Posterior cingulate gyrus (tissue), 11 donors: ENCODE measurements around the gene SNAPIN.
"Not testable (repeated sequence)": the region's sequence is repeated elsewhere in the genome, so short reads cannot be mapped to it uniquely, and the experiment has no call there.

Experiments
- DNase-seq, 10 donors: peaks; one replicate each; pipeline versions ENCODE4 v3.0.0 to v3.0.0-alpha.2; 2020 to 2021; ENCODE audit warnings: mixed read lengths in 3 of 10
- intact Hi-C: fragments of 100-400 bp; cut with DNase I; formaldehyde crosslinking; loops from one replicate; pipeline ENCODE4 v1.15.1; 2023

Gene SNAPIN

DNA sequence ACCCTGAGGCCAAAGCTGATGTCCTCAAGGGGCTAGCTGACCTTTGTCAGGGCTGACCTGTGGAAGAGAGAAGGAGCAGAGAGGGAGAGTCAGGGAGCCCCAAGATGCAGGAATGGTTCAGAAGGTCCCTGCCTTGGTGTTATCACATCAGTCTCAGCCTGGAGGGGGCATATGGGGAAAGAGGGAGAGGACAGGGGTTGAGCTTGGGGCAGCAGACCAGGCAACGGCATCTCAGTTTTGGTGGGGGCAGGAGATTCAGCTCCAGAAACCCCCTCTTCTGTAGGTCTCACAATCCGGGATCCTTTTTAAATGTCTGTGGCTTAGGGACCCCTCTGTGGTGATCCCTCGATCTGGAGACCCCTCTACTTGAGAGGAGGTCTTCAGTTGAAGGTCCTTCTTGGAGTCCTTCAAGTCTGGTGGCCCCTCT lies 32.0 kb upstream of the SNAPIN start:
- intact Hi-C loops = loop anchor here (5.0 kb wide), 1 partner anchor 54 kb away; no protein-coding TSS in a partner anchor
- peak in 1 of 10 donors; percentile 52 for DNase-seq

DNA sequence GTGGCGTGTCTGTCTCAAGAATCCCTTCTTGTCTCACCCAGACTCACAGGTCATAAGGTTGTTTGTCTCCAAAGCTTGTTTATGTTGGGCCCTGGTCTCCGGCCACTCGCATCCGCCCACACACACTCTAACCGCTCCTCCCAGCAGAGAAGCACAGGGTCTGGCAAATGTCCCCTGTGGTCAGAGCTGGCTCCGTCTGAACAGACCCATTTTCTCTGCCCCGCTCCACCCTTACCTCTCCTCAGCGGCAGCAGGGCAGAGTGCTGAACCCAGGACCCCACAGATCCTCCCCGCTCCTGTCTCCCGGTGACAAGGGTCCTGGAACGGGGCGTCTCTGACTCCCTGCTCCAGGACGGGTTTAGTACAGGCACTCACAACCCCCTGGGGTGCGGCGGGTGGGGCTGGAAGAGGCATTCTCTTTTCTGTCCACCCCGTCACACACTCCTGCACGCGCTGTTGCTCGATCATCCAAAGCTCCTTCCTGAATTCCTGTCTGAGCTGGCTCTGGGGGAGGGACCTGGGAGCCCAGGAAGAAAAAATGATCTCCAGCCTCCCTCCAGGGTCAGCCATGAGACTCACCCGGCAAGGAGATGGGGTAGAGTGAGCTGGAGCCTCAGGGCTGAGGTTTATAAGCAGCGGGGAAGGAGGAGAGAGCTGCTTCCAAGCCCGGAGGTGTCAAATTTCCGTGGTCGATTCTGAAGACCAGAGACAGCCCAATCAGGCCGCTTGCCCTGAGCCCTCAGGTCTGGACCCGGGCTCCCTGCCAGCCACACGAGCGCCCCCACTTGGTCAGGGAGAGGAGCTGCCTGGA lies 31.4 kb upstream of the SNAPIN start, which contains the start of gene S100A13:
Gene S100A13 (minus strand): TSS at position 602 of the 811 bp plus-strand sequence. CDS start 1,033 bp downstream, outside the sequence.
- intact Hi-C loops = loop anchor here (5.0 kb wide), 1 partner anchor 55 kb away; no protein-coding TSS in a partner anchor
- peak in 8 of 10 donors; percentile 45 to 92 (median 62) for DNase-seq

DNA sequence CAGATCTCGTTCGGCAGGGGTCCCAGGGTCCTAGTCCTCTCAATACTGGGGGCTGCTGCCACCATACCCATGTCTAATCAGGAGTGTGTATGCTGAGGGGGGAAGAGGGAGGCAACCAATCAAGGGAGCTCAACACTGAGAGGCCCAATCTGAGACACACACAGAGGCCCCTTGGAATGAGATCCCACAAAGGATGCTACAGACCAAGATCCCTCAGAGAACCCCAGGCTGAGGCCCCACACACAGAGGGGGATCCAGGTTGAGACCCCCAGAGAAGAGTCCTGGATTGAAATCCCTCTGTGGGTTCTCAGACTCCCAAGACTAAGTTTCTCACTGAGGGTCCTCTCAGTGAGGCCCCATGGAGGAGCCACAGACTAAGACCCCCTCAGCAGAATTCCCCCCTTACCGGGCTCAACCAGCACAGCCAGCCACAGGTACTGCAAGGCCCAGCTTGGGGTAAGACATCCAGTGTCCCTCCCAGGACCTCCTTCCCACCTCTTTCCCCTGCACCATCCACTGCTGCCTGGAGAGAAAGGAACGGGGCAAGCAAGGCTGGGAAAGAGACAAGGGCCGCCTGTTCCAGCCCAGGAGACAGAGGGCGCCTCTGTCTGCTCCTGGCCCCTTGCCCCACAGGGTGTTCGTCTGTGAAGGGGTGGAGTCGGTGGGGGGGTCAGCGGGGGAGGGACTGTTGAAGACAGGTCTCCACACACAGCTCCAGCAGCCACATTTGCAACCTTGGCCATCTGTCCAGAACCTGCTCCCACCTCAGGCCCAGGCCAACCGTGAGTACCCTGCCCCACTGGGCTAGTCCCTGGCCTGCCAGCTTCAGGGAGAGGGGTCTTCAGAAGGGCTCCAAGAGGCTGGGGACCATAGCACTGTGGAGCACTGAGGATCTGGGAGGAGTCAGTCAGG lies 30.5 kb upstream of the SNAPIN start, which contains the start of gene S100A1:
Gene S100A1 (plus strand): TSS at position 720 of the 912 bp plus-strand sequence. CDS start 2,088 bp downstream, outside the sequence.
- intact Hi-C loops = loop anchor here (5.0 kb wide), 1 partner anchor 56 kb away; no protein-coding TSS in a partner anchor

DNA sequence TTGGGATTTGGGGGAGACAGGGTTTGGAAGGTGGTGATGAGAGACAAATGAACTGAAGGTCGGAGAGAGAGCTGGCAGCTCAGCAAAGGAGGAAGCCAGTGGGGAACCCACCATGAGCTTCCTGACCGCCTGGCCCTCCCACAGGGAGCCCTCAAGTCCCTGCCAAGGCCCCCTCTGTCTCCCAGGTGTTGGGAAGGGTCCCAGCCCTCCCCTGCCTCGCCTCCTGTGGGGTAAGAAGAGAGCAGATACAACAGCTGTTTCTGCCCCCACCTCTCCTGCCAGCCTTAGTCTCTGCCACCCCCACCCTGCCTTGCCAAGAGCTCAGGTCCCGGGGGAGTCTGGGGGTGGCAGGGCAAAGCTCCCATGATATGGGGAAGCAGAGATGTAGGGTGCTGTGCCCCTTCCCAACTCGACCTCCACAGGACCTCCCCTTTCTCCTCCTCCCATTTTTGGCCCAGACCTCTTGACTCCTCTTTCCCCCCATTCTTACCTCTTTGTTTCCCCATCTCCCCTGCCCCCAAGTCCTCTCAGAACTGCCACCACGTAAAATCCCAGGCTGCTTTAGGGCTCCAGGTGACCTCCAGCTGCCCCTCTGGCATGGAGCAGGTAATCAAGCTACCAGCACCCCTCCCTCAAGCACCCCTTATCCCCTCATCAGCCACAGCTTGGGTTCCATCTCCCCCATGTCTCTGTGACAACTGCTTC lies 29.7 kb upstream of the SNAPIN start:
- peak in 1 of 10 donors; percentile 57 for DNase-seq
- intact Hi-C loops = loop anchor here (5.0 kb wide), 1 partner anchor 56 kb away; no protein-coding TSS in a partner anchor

More for the DNA sequence above, 30.5 kb upstream of the SNAPIN start, which contains the start of gene S100A1:
- DNase-seq = peak; percentile 55 to 95 (median 76)

DNA sequence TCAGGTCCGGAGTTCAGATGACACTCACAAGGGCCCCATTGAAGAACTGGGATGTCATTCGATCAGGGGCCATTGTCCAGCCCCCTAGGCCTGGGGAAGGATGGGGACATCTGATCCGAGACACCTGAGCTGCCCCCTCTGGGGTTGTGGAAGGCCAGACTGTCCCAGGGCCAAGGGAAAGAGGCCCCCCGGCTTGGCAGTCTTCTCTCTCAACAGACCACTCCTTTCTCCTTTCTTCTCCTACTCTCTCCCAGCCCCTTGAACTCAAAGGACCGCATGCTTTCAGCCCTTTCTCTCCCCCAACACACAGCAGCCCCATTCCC lies 29.2 kb upstream of the SNAPIN start:
- no peak for DNase-seq
- intact Hi-C loops = loop anchor here (5.0 kb wide), 1 partner anchor 57 kb away; no protein-coding TSS in a partner anchor

DNA sequence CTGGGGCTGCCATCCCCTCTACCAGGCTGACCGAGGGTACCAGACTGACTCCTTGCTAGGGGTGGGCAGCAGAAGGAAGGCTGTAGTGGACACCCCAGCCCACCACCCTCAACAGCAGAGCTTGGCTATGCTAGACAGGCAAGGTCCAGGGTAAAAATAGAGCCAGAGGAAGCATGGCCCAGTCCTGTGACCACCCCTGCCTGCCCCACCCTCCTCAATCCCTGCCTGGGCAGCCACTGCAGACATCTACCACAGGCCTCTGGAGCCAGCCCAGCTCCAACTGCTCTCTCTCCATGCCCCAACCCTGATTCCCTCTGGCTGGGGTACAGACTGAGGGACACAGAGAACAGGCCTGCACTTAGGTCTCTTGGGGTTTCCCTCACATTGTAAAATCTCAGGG lies 28.5 kb upstream of the SNAPIN start:
- peak in 1 of 10 donors; percentile 31 for DNase-seq
- intact Hi-C loops = loop anchor here (5.0 kb wide), 1 partner anchor 58 kb away; no protein-coding TSS in a partner anchor

DNA sequence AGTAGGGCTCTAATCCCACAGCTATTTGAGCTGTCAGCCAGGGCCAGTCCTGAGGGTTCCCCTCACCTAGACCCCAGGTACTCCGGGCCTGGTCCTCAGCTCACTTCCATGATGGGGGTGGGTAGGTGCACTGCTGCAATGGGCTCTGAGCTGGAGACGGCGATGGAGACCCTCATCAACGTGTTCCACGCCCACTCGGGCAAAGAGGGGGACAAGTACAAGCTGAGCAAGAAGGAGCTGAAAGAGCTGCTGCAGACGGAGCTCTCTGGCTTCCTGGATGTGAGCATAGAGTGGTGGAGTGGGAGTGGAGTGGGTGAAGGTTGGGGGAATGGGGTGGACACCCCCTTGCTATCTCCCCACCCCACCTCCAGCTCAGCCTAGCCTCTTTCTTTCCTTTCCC lies 28.1 kb upstream of the SNAPIN start:
- DNase-seq = no peak
- intact Hi-C loops = no loop called here

DNA sequence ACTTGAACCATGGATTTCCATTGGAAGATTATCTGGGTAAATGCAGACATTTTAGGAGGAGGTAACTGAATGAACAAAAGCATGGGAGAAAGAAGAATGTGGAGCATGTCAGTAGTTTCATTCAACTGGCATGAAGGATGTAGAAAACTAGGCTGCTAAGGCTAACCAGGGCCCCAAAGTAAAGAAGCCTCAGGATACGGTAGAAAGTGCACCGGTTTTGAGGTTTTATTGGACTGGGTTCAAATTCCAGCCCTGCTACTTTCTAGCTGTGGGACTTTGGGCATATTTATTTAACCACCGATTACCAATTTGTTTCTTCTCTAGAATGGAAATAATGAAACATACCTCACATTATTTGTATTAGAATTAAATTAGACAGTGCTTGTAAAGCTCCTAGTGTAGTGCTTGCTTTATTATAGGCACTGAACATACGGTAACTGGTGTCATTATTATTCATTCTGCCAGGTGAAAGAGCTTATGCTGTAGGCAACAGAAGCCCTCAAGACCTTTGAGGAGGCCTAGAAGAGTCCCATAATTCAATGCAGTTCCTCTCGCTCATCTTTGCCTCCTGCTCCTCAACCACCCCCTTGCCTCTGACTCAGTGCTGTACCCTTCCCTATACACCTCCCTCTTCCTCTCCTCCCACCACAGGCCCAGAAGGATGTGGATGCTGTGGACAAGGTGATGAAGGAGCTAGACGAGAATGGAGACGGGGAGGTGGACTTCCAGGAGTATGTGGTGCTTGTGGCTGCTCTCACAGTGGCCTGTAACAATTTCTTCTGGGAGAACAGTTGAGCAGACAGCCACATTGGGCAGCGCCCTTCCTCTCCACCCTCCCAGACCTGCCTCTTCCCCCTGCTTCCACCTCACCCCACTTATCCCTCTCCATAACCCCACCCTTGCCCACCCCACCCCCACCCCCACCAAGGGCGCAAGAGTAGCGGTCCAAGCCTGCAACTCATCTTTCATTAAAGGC lies 27.2 kb upstream of the SNAPIN start:
- DNase-seq = no peak
- intact Hi-C loops = no loop called here

DNA sequence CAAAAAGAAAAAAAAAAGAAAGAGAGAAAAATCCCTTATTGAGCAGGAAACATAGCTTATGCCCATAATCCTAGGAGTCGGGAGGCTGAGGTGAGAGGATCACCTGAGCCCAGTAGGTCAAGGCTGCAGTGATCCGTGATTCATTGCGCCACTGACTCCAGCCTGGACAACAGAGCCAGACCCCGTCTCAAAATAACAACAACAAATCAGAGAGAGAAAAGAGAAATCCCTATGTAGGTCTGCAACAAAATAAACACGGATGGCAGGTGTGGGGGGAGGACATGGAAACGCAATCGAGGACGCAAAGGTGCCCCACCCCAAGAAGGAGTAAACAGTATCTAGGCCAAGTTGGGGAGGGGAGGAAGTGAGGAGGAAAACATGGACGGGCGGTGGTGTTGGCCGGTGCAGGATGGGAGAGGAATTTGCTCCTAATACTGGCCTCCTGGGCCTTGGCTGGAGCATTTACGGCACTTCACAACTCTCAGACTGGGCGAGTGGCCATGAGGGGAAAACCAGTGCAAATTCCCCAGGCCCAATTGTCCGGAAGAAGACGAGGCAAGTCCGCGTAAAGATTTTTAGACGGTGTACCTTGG lies 25.2 kb upstream of the SNAPIN start:
- peak in 1 of 10 donors; percentile 84 for DNase-seq
- intact Hi-C loops = no loop called here

DNA sequence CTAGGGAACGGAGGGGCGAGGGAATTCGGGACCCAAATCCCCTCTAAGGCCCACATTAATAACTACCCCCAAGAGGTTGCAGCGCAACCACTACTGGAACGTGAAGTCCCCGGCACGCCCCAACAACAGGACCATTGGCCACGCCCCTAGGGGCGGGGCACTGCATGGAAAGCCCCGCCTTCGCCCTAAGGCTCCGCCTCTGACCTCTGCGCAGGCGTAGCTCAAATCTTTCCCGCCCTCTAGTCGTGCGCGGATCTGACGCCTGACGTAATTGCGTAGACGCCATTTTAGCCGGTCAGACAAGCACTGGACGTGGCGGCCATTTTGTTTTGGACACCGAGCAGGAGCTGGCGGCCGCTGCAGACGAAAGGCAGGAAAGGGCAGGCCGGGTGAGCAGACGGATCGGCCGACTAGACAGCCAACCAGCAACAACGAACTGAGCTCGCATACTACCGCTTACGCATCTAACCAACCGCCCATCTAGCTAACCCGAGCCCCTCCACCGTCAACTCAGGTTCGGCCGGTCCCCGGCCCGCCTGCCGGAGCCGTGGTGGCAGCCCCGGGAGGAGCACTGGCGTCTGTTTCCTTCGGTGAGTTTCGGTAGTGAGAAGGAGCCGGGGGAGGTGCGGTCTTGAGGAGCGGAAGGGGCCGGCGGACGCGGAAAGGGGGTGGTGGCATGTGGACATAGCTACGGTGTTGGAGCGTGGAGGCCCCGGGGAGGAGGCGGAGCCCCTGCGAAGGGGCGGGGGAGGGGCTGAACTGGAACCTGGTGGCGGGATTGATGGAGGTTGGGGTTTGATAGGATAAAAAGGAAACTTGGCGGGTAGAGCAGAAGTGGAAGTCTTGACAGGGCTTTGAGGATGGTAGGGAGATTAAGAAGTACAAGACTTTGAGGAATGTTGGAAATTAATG lies 24.5 kb upstream of the SNAPIN start, which contains the start of gene CHTOP:
Gene CHTOP (plus strand): TSS at position 313 of the 912 bp plus-strand sequence. CDS start 2,523 bp downstream, outside the sequence.
- DNase-seq = peak; percentile 96 to 100 (median 99)
- intact Hi-C loops = no loop called here

DNA sequence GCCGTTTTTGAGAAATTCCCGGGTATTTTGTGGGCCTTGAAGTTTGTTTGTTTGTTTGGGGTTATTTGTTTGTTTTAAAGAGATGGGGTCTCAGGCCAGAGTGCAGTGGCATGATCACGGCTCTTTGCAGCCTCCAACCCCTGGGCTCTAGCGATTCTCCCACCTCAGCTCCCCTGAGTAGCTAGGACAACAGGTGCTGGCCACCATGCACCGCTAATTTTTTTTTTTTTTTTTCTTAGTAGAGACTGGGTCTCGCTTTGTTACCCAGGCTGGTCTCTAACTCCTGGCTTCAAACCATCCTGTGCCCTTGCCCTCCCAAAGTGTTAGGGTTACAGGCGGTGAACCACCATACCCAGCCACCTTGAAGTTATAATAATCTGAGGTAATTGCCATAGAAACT lies 22.6 kb upstream of the SNAPIN start:
- intact Hi-C loops = no loop called here
- no peak for DNase-seq

DNA sequence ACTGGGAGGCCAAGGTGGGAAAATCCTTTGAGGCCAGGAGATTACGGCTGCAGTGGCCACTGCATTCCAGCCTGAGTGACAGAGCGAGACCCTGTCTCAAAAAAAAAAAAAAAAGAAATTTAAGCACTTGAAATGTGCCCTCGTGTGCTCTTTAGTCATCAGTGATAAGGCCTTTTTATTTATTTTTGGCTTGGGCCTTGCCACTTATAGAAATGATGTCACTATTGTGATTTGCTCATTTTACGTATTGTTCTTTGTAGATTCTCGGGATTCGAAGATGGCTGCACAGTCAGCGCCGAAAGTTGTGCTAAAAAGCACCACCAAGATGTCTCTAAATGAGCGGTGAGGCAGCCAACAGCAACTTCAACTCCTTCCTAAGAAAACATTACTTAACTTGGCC lies 22.2 kb upstream of the SNAPIN start:
- intact Hi-C loops = no loop called here
- no peak for DNase-seq

DNA sequence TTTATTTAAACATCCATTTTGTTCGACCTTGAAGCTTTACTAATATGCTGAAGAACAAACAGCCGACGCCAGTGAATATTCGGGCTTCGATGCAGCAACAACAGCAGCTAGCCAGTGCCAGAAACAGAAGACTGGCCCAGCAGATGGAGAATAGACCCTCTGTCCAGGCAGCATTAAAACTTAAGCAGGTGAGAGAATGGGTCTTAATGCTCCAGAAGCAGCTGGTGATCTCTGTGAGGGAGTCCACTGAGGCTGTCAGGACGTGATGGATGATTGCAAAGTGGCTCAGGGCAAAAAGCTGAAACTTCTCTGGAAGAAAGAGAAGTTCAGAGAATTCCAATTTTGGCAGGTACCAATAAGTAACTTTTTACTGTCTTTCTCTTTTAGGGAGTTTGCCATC lies 20.2 kb upstream of the SNAPIN start:
- DNase-seq = no peak
- intact Hi-C loops = no loop called here

DNA sequence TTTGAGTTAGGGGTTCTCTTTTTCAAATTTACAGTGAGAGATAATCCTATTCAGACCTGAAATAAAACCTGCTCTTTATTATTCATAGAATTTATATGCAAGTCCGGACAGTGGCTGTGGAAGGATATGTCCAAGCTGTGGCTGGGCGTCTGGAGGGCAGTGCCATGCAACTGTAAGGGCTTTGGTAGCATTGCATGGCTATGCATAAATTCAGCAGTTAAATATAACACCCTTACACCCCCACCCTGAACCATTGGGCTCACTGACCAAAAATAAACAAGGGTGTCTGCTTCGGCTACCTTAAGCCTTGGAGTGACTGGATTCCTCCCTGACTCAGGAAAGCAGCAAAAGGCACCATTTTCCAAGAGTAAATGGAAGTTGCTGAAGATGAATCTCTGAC lies 19.2 kb upstream of the SNAPIN start:
- intact Hi-C loops = no loop called here

DNA sequence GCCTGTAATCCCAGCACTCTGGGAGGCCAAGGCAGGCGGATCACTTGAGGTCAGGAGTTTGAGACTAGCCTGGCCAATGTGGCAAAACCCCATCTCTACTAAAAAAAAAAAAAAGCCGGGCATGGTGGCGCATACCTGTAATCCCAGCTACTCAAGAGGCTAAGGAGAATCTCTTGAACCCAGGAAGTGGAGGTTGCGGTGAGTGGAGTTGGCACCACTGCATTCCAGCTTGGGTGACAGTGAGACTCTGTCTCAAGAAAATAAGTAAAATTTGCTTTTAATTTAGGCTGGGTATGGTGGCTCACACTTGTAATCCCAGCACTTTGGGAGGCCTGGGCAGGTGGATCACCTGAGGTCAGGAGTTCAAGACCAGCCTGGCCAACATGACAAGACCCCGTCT lies 18.3 kb upstream of the SNAPIN start:
- DNase-seq = not testable (repeated sequence)

More for the DNA sequence above, 19.2 kb upstream of the SNAPIN start:
- no peak for DNase-seq

DNA sequence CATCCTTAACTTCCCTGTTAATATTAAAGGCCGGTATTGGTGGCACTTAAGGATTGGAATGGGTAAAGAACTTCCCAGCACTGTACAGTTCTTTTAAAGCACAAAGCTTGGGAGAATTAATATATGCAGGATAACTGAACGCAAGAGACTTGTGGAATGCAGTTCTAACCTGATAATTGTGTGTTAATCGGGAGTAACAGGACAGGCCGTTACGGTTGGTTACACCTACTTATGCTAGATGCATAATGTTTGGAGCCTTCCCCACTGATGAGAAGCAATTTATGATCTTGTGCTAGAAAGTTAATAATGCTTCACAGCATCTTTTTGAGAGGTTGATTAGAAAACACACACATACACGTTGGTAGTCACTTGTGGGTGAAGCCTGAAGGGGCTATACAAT lies 17.6 kb upstream of the SNAPIN start:
- no peak for DNase-seq
- intact Hi-C loops = no loop called here

More for the DNA sequence above, 18.3 kb upstream of the SNAPIN start:
- intact Hi-C loops = not testable (repeated sequence)

DNA sequence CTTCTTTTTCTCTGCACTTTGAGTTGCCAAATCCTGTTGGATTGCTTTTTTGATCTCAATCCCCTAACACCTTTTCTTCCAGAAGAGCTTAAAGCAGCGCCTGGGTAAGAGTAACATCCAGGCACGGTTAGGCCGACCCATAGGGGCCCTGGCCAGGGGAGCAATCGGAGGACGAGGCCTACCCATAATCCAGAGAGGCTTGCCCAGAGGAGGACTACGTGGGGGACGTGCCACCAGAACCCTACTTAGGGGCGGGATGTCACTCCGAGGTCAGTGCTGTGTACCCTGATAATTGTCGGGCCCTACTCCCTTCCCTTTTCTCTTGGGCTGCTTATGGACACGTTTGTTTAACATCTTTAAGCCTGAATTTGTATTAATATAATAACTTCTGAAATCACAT lies 16.3 kb upstream of the SNAPIN start:
- no peak for DNase-seq
- intact Hi-C loops = no loop called here
